Measurements from ENCODE around the gene ATP6V1G1. TPM values are rescaled to one million over a fixed set of nuclear protein-coding genes. Genes with fewer than 3 reads are reported as not detected.
A peak's percentile ranks its signal among the peaks of the same experiment; 100 is the strongest.

Gene ATP6V1G1
- total and polyA plus RNA-seq, 5 donors from 2014 or later, result 111 to 357 (median 333) TPM

DNA sequence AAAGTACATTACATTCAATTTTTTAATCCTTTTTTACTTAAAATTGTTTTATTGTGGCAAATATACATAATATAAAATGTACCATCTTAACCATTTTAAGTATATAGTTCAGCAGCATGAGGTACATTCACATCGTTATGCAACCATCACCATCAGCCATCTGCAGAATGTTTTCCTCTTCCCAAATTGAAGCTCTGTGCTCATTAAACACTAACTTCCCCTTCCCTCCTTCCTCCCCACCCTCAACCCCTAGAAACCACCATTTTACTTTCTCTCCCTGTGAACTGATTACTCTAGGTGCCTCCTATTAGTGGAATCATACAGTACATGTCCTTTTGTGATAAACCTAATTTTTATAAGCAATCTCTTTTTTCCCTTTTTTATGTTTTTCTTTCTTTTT lies 54.4 kb downstream of the ATP6V1G1 start:
- Mint-ChIP-seq H3K9me3 (no peaks in the 10 kb centered on the region), H3K27me3 (no peaks in the 10 kb centered on the region), H3K27ac (peak overlapping the region; percentile 31 to 87 (median 39)), H3K4me3 (no peak overlapping the region), H3K4me1 (peaks cover 0 to 4% (median 1%) of the 10 kb centered on the region in 4 donors), H3K36me3 (peaks cover 42% of the 10 kb centered on the region)
- Histone ChIP-seq H3K9me3 (ENCODE audit: control insufficient read depth in 2 of 2, low read length in 2 of 2) (no peaks in the 10 kb centered on the region), H3K36me3 (ENCODE audit: control insufficient read depth, insufficient read depth, low read length) (peaks cover 39% of the 10 kb centered on the region), H3K4me1 (ENCODE audit: control insufficient read depth, insufficient read depth, low read length, poor library complexity, severe bottlenecking) (no peaks in the 10 kb centered on the region), H3K27me3 (ENCODE audit: control insufficient read depth, insufficient read depth, low read length) (no peaks in the 10 kb centered on the region), H3K27ac (ENCODE audit: insufficient read depth, low read length, poor library complexity, severe bottlenecking) (no peak overlapping the region), H3K4me3 (ENCODE audit: low read depth, low read length) (no peak overlapping the region)
- DNase-seq (no peak), ATAC-seq (ENCODE audit: low read depth in 2 of 2) (no peak)

DNA sequence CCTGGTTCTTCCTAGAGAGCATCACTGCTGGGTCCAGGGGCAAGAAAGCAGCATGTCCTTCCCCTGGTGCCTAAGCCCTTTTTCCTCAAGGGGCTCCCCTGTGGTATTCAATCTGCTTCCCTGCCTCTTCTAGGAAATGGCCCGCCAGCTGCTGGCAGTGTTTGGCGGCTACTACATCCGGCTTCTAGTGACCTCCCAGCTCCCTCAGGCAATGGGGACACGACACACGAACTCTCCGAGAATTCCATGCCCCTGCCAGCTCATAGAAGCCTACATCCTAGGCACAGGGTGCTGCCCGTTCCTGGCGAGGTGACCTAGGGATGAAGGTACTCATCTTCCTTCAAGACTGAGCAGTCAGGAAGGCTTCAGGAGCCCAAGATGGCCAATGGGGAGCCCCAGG lies 55.4 kb downstream of the ATP6V1G1 start:
- H3K27ac Mint-ChIP-seq, result no peak overlapping the region

DNA sequence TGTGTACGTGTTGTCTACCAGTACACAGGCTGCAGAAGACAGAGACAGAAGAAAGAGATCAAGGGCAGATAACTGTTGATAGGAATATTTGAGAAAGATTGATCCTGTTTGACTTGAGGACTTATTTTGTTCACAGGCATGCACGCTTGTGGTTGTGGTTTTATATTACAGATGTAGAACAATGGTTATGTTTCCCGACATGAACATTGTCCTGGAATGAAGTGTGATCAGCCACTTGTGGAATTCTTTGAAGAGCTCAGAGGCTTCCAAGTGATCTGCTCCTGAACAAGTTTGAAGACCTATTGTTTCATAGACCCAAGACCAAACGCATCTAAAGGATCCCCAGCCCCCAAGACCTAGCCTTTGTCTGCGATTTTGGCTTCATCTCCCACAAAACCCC lies 56.3 kb downstream of the ATP6V1G1 start:
- Histone ChIP-seq H3K36me3 (ENCODE audit: control insufficient read depth, insufficient read depth, low read length) (peaks cover 34% of the 10 kb centered on the region), H3K27me3 (ENCODE audit: control insufficient read depth, insufficient read depth, low read length) (no peaks in the 10 kb centered on the region), H3K4me1 (ENCODE audit: control insufficient read depth, insufficient read depth, low read length, poor library complexity, severe bottlenecking) (no peaks in the 10 kb centered on the region), H3K27ac (ENCODE audit: insufficient read depth, low read length, poor library complexity, severe bottlenecking) (no peak overlapping the region), H3K9me3 (ENCODE audit: control insufficient read depth in 2 of 2, low read length in 2 of 2) (no peaks in the 10 kb centered on the region), H3K4me3 (ENCODE audit: low read depth, low read length) (no peak overlapping the region)
- no peaks in the 10 kb centered on the region for H3K27me3 Mint-ChIP-seq
- DNase-seq (no peak), ATAC-seq (ENCODE audit: low read depth in 2 of 2) (no peak)
- peak overlapping the region in 1 of 3 donors; percentile 2 for H3K27ac Mint-ChIP-seq
- H3K9me3 Mint-ChIP-seq, result peaks cover 0 to 3% (median 0%) of the 10 kb centered on the region in 7 donors
- no peak overlapping the region for H3K4me3 Mint-ChIP-seq
- H3K4me1 Mint-ChIP-seq, result peaks cover 0 to 4% (median 1%) of the 10 kb centered on the region in 4 donors
- H3K36me3 Mint-ChIP-seq, result peaks cover 35% of the 10 kb centered on the region

More for the DNA sequence above, 55.4 kb downstream of the ATP6V1G1 start:
- Histone ChIP-seq H3K9me3 (ENCODE audit: control insufficient read depth in 2 of 2, low read length in 2 of 2) (no peaks in the 10 kb centered on the region), H3K27ac (ENCODE audit: insufficient read depth, low read length, poor library complexity, severe bottlenecking) (no peak overlapping the region), H3K27me3 (ENCODE audit: control insufficient read depth, insufficient read depth, low read length) (no peaks in the 10 kb centered on the region), H3K36me3 (ENCODE audit: control insufficient read depth, insufficient read depth, low read length) (peaks cover 39% of the 10 kb centered on the region), H3K4me1 (ENCODE audit: control insufficient read depth, insufficient read depth, low read length, poor library complexity, severe bottlenecking) (no peaks in the 10 kb centered on the region), H3K4me3 (ENCODE audit: low read depth, low read length) (no peak overlapping the region)
- H3K4me1 Mint-ChIP-seq, result peaks cover 0 to 4% (median 1%) of the 10 kb centered on the region in 4 donors
- H3K9me3 Mint-ChIP-seq, result peaks cover 0 to 3% (median 0%) of the 10 kb centered on the region in 7 donors
- peaks cover 42% of the 10 kb centered on the region for H3K36me3 Mint-ChIP-seq
- DNase-seq, result no peak
- no peak for ATAC-seq (ENCODE audit: low read depth in 2 of 2)
- H3K4me3 Mint-ChIP-seq, result no peak overlapping the region
- no peaks in the 10 kb centered on the region for H3K27me3 Mint-ChIP-seq

Other genes with a start within 250 kb of the ATP6V1G1 start
- gene AKNA, start 199.8 kb upstream of the ATP6V1G1 start, total RNA-seq, result 381 TPM
- gene AKNA, start 199.8 kb upstream of the ATP6V1G1 start, polyA plus RNA-seq, result 10 to 100 TPM; 11.9 to 16.6 (median 14.5) TPM
- 24.2 TPM for gene WHRN, start 82.3 kb upstream of the ATP6V1G1 start, total RNA-seq
- gene WHRN, start 82.3 kb upstream of the ATP6V1G1 start, polyA plus RNA-seq, result 1 to 10 TPM in 3 of 4 donors, under 1 TPM in 1; 1.00 to 1.5 (median 1.4) TPM
- 10.7 TPM for gene TMEM268, start 23.5 kb downstream of the ATP6V1G1 start, total RNA-seq
- 10 to 100 TPM in 1 of 4 donors, 1 to 10 TPM in 3; 6.5 to 10.1 (median 8.0) TPM for gene TMEM268, start 23.5 kb downstream of the ATP6V1G1 start, polyA plus RNA-seq
- not detected for gene TEX53, start 70.0 kb downstream of the ATP6V1G1 start, total RNA-seq
- gene TEX53, start 70.0 kb downstream of the ATP6V1G1 start, polyA plus RNA-seq, result not detected
- gene TEX48, start 94.4 kb downstream of the ATP6V1G1 start, total RNA-seq, result not detected
- gene TEX48, start 94.4 kb downstream of the ATP6V1G1 start, polyA plus RNA-seq, result not detected
- not detected for gene TNFSF15, start 218.3 kb downstream of the ATP6V1G1 start, total RNA-seq
- gene TNFSF15, start 218.3 kb downstream of the ATP6V1G1 start, polyA plus RNA-seq, result not detected